BE2C (cell line): ENCODE data around the gene TRUB2.

Experiments
- DNase-seq: peaks from one replicate; pipeline ENCODE4 v3.0.0-alpha.2; 2020
- H3K27me3 ChIP-seq: fragments of 250-450 bp; sonication (Bioruptor Pico); 2 replicates; pipeline ENCODE4 v1.5.1; 2020; ENCODE audit warnings: mild to moderate bottlenecking
- H3K36me3 ChIP-seq: fragments of 250-450 bp; sonication (Bioruptor Pico); 2 replicates; pipeline ENCODE4 v1.5.1; 2020; ENCODE audit warnings: mild to moderate bottlenecking
- H3K4me1 ChIP-seq: fragments of 250-450 bp; sonication (Bioruptor Pico); 2 replicates; pipeline ENCODE4 v1.5.1; 2020
- H3K4me3 ChIP-seq: 2 replicates; pipeline ENCODE4 v1.5.1; 2011; ENCODE audit warnings: low read depth, low read length
- H3K9me3 ChIP-seq: fragments of 250-450 bp; sonication (Bioruptor Pico); 2 replicates; pipeline ENCODE4 v1.5.1; 2020
- TF ChIP-seq, protein P1 (sequence below): IDR thresholded peaks from 2 replicates; pipeline ENCODE4 v1.5.1; 2012; ENCODE audit warnings: mild to moderate bottlenecking, low read depth, low read length

Gene TRUB2

GRCh38 chr9:128337936-128338335 is 15.7 kb upstream of the TRUB2 start:
- Histone ChIP-seq H3K36me3 (peaks cover 7% of the 10 kb centered on the region), H3K27me3 (no peaks in the 10 kb centered on the region), H3K4me3 (no peak overlapping the region), H3K4me1 (no peaks in the 10 kb centered on the region; the same call in 1 of the 2 replicates), H3K9me3 (no peaks in the 10 kb centered on the region)
- TF ChIP-seq, protein P1, sequence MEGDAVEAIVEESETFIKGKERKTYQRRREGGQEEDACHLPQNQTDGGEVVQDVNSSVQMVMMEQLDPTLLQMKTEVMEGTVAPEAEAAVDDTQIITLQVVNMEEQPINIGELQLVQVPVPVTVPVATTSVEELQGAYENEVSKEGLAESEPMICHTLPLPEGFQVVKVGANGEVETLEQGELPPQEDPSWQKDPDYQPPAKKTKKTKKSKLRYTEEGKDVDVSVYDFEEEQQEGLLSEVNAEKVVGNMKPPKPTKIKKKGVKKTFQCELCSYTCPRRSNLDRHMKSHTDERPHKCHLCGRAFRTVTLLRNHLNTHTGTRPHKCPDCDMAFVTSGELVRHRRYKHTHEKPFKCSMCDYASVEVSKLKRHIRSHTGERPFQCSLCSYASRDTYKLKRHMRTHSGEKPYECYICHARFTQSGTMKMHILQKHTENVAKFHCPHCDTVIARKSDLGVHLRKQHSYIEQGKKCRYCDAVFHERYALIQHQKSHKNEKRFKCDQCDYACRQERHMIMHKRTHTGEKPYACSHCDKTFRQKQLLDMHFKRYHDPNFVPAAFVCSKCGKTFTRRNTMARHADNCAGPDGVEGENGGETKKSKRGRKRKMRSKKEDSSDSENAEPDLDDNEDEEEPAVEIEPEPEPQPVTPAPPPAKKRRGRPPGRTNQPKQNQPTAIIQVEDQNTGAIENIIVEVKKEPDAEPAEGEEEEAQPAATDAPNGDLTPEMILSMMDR: no peak
- DNase-seq: no peak

DNA sequence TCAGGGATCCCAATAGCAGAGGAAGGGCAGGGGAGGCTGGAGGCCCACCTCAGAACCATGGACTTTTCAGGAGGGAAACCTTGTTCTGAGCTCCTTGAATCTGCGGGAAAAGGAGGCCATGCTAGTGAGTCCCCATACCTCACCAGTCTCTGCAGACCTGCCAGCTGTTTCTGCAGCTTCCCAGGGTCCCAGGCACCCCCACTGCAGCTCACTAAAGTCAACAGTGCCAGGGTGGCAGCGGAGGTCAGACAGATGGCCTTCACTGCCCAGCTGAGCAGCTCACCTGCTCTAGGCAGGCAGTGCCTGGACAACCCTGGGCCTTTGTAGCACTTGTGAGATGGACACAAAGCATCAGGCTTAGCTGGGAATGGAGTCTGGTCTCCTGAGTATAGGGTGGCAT is 13.7 kb upstream of the TRUB2 start:
- TF ChIP-seq, protein P1: no peak
- H3K27me3 ChIP-seq: no peaks in the 10 kb centered on the region
- DNase-seq: no peak
- no peak overlapping the region for H3K4me3 ChIP-seq
- H3K36me3 ChIP-seq: peaks cover 4% of the 10 kb centered on the region
- H3K4me1 ChIP-seq: no peaks in the 10 kb centered on the region
- H3K9me3 ChIP-seq: no peaks in the 10 kb centered on the region

GRCh38 chr9:128335161-128335560 is 12.9 kb upstream of the TRUB2 start:
- TF ChIP-seq, protein P1: no peak
- Histone ChIP-seq H3K4me1 (no peaks in the 10 kb centered on the region), H3K36me3 (peaks cover 4% of the 10 kb centered on the region), H3K9me3 (no peaks in the 10 kb centered on the region), H3K4me3 (no peak overlapping the region), H3K27me3 (no peaks in the 10 kb centered on the region)
- DNase-seq: no peak

DNA sequence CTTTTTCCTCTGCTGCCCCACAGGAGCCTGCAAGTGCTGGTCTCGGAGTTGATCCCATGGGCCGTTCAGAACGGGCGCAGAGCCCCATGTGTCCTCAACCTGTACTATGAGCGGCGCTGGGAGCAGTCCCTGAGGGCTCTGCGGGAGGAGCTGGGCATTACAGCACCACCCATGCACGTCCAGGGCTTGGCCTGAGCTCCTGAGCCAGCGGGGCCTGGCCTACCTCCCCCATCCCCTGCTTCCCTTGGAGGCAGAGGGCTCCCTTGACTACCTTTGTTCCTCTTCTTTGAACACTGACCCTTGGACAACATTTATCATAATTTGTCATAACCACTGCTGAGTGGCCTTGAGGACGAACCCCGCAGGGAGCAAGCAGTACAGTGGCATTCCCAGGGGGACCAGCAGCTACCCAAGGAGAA is 11.2 kb upstream of the TRUB2 start:
- Histone ChIP-seq H3K9me3 (no peaks in the 10 kb centered on the region), H3K4me1 (no peaks in the 10 kb centered on the region), H3K27me3 (no peaks in the 10 kb centered on the region), H3K36me3 (peaks cover 4% of the 10 kb centered on the region), H3K4me3 (no peak overlapping the region)
- no peak for DNase-seq
- TF ChIP-seq, protein P1: no peak

- TF ChIP-seq, protein P1: no peak
- DNase-seq: no peak
- Histone ChIP-seq H3K9me3 (no peaks in the 10 kb centered on the region), H3K27me3 (no peaks in the 10 kb centered on the region), H3K4me1 (no peaks in the 10 kb centered on the region), H3K4me3 (no peak overlapping the region), H3K36me3 (peaks cover 23% of the 10 kb centered on the region)
These were observed 3.4 kb upstream of the TRUB2 start for GRCh38 chr9:128325629-128326028.

GRCh38 chr9:128324401-128324800 is 2.2 kb upstream of the TRUB2 start:
- DNase-seq: no peak
- Histone ChIP-seq H3K4me1 (no peaks in the 10 kb centered on the region), H3K36me3 (peaks cover 25% of the 10 kb centered on the region), H3K4me3 (no peak overlapping the region), H3K9me3 (no peaks in the 10 kb centered on the region), H3K27me3 (no peaks in the 10 kb centered on the region)
- TF ChIP-seq, protein P1: no peak
